ENCODE results near the gene PRDX1. TPM values are rescaled to one million over a fixed set of nuclear protein-coding genes. Genes with fewer than 3 reads are reported as not detected.
A peak's percentile ranks its signal among the peaks of the same experiment; 100 is the strongest.

PRDX1 gene
- total and polyA plus RNA-seq, 2 of the 8 experiments (the other 6 are each of a cell fraction or from before 2014, with no cell fraction given): 1,165 to 1,418 TPM

- TF ChIP-seq CTCF (IDR thresholded peaks at IDR 0.05; ENCODE audit: control extremely low read depth in 1 of 3, insufficient read depth in 1 of 3, low read depth in 1 of 3, low read length in 3 of 3): peak; percentile 75 to 86 (median 80)
- TF ChIP-seq SP1 (IDR thresholded peaks at IDR 0.05; ENCODE audit: low read depth, low read length): no peak
- TF ChIP-seq CBX5 (IDR thresholded peaks at IDR 0.05; ENCODE audit: low read depth, low read length): no peak
- TF ChIP-seq EZH2 (IDR thresholded peaks at IDR 0.05; ENCODE audit: low read depth, low read length, severe bottlenecking): no peak
- TF ChIP-seq SAP30 (IDR thresholded peaks at IDR 0.05; ENCODE audit: insufficient read depth, insufficient replicate concordance, low read length): no peak
- no peak for TF ChIP-seq YY1 (IDR thresholded peaks at IDR 0.05; ENCODE audit: low read depth, low read length)
- TF ChIP-seq ATF3 (IDR thresholded peaks at IDR 0.05; ENCODE audit: insufficient read depth, low read depth, low read length): no peak
- TF ChIP-seq KDM5A (IDR thresholded peaks at IDR 0.05; ENCODE audit: low read length): no peak
- TF ChIP-seq SIRT6 (IDR thresholded peaks at IDR 0.05; ENCODE audit: low read length): no peak
- TF ChIP-seq USF2 (IDR thresholded peaks at IDR 0.05; ENCODE audit: low read length): 0 out of 2 replicates have a peak, but pooled peaks have one; percentile 21
- TF ChIP-seq SIN3A (conservative IDR thresholded peaks at IDR 0.05 in 1 of 2, IDR thresholded peaks at IDR 0.05 in 1 of 2; ENCODE audit: low read depth in 1 of 2, low read length in 2 of 2): peak; percentile 96 to 97
Observed at GRCh38 chr1:45512641-45513054, 9.0 kb downstream of the PRDX1 start (continued).

Measured in H1 (cell line).